NCI-H2081 (cell line): ENCODE results near the gene SRMS.

ENCODE experiments used
- DNase-seq, 2 experiments: peaks; one replicate each; lab custom pipeline; 2025; lab: John Stamatoyannopoulos, UW

Gene SRMS

DNA sequence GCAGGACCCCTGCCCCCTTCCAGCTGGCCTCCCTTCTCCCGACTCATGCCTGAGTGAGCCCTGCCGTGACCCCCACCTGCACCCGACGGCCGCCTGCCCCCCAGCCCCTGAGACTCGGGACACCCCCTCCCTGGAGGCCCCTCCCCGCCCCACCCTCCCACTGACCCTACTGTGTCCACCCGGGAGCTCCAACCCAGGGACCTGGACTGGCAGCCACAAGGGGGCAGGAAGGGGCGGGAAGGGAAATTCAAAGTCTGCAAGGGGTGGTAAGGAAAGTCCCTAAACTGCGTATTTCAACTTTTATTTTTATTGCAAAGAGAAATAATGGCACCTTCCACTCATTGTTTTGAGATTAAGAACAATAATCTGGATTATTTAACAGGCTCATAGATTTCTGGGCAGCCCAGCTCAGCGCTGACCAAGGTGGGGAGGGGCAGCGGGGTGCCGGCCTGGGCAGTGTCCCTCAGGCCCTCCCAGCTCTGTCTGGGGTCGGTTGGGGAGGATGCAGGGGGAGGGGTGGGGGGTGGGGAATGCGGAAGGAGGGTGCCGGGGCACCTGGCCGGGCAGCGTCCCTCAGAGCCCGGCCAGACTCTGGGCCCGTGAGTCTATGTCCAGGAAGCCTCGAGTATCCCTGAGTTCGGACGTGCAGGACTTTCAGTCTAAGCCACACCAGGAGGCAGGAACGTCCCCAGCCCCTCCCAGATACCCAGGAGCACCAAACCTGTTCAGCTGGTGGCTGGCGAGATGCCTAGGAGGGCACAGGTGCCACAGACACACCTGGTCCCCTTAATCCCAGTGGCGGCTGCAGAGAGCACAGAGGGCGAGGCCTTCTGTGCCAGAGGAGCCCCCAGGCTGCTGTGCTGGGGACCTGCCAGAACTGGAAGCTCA is 9.1 kb downstream of the SRMS start:
- DNase-seq: peak; percentile 54 to 84

GRCh38 chr20:63537525-63538203 is 9.9 kb downstream of the SRMS start:
- DNase-seq: peak; percentile 85 to 88

DNA sequence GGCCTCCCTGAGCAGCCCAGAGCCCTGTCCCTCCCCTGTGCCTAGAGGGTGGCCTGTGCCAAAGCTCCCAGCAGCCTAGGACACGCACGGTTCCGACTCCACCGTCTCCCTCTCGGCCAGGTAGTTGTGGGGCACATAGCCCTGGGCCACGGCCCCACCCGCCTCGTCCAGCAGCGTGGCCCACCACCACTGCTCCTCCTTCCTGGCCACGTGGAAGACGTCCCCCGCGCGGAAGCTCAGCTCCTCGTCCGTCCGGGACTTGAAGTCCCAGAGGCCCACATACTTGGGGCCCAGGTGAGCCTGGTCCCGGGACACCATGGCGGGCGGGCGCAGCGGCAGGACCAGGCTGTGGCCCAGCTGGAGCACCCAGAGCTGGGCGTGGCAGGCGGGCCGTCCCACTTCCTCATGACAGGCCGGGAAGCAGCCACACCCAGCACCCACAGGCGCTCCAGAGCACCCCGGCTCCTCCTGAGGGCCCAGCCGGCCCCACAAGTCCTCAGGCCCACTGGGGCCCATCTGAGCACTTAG is 10.5 kb downstream of the SRMS start, which contains the start of gene PTK6:
PTK6 (minus strand) TSS at position 380 of the 528 bp plus-strand sequence; CDS start at position 318, 62 bp downstream.
- DNase-seq: no peak

- peak; percentile 45 to 68 for DNase-seq
Measured at GRCh38 chr20:63536241-63536977, 11.1 kb downstream of the SRMS start.

DNA sequence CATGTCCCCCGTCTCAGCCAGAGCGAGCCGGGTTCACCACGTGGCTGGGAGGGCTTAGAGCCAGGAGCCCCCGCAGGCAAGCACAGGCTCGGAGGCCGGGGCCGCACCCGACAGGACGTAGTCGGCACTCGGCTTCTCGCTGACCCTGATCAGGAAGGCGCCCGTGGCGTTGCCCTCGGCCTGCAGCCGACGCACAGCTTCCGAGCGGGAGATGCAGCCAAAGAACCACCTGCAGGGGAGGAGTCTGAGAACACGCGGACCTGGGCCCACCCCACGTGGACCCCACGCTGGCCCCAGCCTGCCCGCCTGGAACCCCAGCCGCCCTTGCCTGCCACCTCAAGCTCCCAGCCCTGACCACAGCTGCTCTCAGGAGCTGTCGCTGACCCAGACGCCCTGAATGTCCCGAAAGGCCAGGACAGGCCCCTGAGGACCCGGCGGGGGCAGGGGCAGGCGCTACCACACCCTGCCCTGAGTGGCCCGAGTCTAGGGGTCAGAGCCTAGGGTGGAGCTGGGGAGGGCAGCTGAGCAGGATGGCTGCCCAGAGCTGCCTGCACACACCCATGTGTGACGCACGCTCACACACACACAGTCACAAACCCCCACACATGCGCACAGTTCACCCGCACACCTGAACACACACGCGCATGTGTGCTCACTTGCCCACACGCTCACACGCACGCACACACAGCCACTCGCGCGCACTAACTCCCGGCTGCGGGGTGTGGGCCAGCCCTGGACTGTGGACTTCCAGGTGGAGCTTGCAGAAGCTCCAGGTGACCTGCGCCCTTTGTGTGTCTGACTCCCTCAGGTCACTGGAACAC is 12.5 kb downstream of the SRMS start:
- DNase-seq: no peak

DNA sequence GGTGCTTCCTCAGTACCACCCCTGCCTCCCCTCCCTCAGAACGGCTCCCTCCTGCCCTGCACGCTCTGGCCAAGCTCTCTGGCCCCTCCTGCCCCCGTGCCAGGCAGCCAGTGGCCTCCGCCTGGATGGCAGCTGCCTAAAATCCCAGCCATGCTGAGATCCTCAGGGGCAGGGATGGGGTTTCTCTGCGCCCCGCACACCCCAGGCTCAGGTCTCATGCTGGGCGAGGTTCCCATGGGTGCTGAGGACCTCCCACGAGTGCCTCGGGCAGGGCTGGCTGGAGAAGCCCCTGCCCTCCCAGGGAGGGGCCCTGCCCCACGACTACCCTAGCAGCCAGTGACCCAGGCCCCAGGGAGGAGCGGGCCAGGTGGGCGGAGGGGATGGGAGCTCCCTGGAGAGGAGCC is 13.1 kb downstream of the SRMS start:
- DNase-seq: no peak

DNA sequence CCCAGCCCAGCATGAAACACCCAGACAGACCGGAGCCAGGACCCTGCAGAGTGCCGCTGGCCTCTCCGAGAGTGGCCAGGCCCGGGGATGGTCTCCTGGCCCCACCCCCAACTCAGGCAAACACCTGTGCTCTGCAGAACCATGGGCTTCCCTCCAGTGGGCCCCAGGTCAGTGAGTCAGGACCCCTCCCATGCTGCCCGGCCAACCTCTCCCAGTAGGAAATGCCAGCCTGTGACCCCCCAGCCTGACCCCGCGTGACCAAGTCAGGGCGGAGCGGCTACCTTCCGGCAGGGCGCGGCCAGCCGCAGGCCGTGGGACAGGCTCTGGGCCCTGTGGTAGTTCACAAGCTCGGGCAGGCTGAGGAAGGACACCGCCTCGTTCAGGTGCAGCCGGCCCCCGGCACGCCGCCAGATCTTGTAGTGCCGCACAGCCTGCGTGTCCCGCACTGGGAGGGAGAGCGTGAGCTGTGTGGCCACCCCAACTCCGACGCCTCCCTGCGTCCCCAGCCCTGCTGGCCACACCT is 13.6 kb downstream of the SRMS start:
- no peak for DNase-seq

DNA sequence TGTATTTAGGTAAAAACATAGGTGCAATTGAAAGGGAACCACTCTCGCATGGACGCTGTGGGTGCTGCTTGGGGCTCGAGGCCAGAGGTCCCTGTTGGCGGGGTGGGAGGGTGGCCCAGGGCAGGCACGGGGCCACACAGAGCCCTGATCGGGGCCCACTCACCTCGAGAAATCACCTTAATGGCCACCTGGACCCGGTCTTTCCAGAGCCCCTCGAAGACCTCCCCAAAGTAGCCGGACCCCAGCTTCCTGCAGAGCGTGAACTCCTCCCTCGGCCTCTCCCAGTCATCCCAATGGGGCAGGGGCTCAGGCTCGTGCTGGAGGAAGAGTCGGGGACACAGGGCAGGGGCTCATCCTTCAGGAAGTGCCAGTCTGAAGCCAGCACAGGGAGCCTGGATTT is 14.2 kb downstream of the SRMS start:
- no peak for DNase-seq

DNA sequence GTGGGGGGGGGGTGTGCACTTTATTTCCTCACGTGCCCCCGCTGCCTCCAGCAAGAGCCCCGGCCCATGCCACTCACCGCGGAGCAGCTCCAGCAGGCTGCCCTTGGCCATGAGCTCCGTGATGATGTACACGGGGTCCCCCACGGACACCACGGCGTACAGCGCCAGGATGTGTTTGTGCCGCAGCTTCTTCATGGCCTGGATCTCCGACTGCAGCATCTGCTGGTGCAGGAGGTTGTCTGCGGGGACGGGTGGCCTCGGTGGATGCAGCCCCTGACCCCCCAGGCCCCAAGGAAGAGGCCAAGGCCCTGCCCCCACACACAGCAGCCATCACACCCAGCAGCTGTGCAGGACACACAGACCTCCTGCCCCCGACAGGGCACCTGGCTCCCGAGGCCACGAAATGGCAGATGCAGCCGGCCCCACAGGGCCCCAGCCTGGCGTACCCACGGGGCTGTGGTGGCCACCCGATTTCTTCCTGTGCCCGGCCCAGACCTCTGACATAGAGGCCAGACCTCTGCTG is 15.0 kb downstream of the SRMS start:
- DNase-seq: no peak

DNA sequence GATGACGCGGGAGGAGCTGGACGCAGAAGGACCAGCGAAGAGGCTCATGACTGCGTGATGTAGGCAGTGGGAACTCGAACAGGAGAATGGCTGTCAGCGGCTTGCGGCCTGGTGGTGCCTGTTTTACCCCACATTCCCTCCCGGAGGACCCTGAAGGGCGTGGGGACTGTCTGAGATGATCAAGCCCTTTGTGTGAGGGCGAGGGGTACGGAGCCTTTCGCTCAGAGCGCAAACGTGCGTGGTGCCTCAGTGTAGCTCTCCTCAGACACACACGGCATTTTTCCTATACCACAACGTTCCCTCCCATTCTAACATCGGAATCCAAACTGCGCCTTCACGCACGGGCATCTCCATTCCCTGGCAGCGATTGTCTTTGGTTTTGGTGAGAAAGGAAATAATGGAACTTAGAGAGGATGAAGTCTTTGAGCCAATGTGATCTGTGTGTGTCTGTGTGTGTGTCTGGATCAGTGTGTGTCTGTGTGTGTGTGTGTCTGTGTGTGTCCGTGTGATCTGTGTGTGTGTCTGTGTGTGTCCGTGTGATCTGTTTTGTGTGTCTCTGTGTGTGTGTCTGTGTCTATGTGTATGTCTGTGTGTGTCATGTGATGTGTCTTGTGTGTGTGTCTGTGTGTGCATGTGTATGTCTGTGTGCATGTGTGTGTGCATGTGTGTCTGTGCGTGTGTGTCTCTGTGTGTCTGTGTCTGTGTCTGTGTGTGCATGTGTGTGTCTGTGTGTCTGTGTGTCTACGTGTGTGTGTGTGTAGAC is 15.7 kb downstream of the SRMS start:
- DNase-seq: no peak

DNA sequence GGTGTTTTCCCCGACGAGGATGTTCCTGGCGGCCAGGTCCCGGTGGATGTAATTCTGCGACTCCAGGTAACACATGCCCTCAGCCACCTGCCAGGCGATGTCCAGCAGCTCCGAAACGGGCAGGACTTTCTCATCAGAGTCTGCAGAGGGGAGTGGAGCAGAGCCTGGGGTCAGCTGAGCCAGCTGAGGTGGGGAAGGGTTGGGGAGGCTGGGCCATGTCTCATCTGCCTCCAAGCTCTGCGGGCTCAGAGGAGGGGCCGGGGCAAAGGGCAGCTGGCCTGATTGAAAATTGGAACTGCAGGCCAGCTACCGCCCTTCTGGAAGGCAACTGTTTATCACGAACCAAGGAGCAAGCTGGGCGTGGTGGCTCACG is 16.8 kb downstream of the SRMS start:
- no peak for DNase-seq

GRCh38 chr20:63529861-63530787 is 17.4 kb downstream of the SRMS start:
- no peak for DNase-seq

- no peak for DNase-seq
Measured at GRCh38 chr20:63529180-63529860, 18.2 kb downstream of the SRMS start.

DNA sequence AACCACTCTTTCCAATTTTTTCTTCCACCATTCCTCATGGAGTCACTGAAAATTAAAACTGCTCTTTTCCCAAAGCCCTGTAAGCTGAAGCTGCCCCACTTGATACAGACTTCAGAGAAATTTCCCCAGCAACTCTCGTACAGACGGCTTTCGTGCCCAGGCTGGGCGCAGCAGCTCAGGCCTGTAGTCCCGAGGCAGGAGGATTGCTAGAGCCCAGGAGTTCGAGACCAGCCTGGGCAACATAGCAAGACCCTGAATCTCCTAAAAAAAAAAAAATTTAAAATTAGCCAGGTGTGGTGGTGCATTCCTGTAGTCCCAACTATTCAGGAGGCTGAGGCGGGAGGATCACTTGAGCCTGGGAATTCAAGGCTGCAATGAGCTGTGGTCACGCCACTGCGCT is 20.4 kb downstream of the SRMS start:
- DNase-seq: no peak

DNA sequence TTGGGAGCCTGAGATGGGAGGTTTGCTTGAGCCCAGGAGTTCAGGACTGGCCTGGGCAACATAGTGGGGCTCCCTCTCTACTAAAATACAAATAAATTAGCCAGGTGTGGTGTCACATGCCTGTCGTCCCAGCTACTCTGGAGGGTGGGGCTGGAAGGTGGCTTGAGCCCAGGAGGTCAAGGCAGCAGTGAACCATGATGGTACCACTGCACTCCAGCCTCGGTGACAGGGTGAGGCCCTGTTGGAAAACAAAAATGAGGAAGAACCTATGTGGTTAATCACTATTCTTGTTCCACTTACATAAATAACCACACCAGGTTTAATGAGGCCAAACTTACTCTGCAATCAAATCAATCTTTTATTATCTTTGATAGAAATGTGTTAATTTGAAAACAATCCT is 21.6 kb downstream of the SRMS start:
- DNase-seq: no peak

- DNase-seq: no peak
Measured at GRCh38 chr20:63525185-63525584, 22.4 kb downstream of the SRMS start.

DNA sequence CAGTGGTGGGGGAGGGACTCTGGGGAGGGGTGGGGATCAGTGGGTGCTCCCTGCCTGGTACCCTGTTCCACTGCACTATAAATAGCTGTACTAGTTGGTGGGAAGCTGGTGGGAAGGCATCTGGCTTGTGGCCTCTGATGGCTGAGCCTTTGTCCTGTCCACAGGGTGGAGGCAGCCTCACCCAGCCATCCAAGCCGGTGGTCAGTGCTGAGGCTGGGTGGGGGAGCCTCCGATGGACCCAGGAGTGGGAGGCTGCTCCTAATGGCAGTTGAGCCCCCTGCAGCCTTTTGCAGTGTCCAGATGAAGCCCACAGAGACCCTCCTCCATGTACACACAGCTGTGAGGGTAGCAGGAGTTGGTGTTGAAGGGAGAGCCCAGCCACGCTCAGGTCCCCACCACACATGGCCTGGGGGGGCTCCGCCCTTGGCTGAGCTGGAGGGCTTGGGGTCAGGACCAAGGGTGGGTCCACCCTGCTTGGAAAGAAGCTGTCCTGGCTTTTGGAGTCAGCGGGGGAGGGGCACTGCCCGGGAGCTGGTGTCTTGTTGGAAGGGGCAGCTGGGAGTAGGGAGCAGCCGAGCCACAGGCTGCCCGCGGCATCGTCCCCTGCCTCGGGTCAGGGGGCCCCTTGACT is 24.5 kb downstream of the SRMS start:
- no peak for DNase-seq
